Esophagus (tissue), 2 donors: ENCODE measurements around the gene SLC6A16. TPM values are rescaled to one million over a fixed set of nuclear protein-coding genes. Genes with fewer than 3 reads are reported as not detected.
"Not testable (repeated sequence)": the region's sequence is repeated elsewhere in the genome, so short reads cannot be mapped to it uniquely, and the experiment has no call there.

Experiments used
- H3K27ac ChIP-seq, 2 donors: one replicate each; pipeline ENCODE4 v1.5.1; 2013; ENCODE audit warnings: low read depth in 2 of 2, mild to moderate bottlenecking in 2 of 2, inconsistent platforms in 1 of 2, low read length in 1 of 2, moderate library complexity in 1 of 2
- H3K27me3 ChIP-seq, 2 donors: one replicate each; pipeline ENCODE4 v1.6.1; 2013; ENCODE audit warnings: low read length in 2 of 2, control low read depth in 1 of 2, mild to moderate bottlenecking in 1 of 2; ENCODE audit not compliant: insufficient read depth in 2 of 2, control insufficient read depth in 1 of 2
- H3K36me3 ChIP-seq, 2 donors: one replicate each; pipeline ENCODE4 v1.6.1; 2013; ENCODE audit warnings: low read length in 1 of 2; ENCODE audit not compliant: control insufficient read depth in 2 of 2, insufficient read depth in 2 of 2
- H3K4me1 ChIP-seq, 2 donors: one replicate each; pipeline ENCODE4 v1.6.1; 2013; ENCODE audit warnings: low read length in 1 of 2; ENCODE audit not compliant: control insufficient read depth in 2 of 2, insufficient read depth in 2 of 2
- H3K4me3 ChIP-seq, 2 donors: one replicate each; pipeline ENCODE4 v1.5.1; 2013; ENCODE audit warnings: low read length in 2 of 2, mild to moderate bottlenecking in 2 of 2, low read depth in 1 of 2, moderate library complexity in 1 of 2
- H3K9me3 ChIP-seq, 2 donors: one replicate each; pipeline ENCODE4 v1.6.1; 2013; ENCODE audit warnings: mild to moderate bottlenecking in 2 of 2, low read depth in 1 of 2, low read length in 1 of 2, moderate library complexity in 1 of 2; ENCODE audit not compliant: control insufficient read depth in 2 of 2, insufficient read depth in 1 of 2
- WGBS, 2 donors: extraction: QIAGEN DNeasy Blood & Tissue Kit; methylation state at CpG; one replicate each; pipeline ENCODE4 v1.1.7; 2013; 5-methylcytosine and 5-hydroxymethylcytosine counted together
- polyA plus RNA-seq, 2 donors: library from polyadenylated mRNA; stranded (reverse); fragments of 200-250 nt; gene quantifications; one replicate each; pipeline ENCODE4 v1.2.3, GENCODE V29; 2013
- donor health status: healthy with polysubstance abuse.
- donor health status: Bipolar disorder and iron deficiency.

SLC6A16 gene
- polyA plus RNA-seq, 2 donors: 0.79 to 1.2 TPM

DNA sequence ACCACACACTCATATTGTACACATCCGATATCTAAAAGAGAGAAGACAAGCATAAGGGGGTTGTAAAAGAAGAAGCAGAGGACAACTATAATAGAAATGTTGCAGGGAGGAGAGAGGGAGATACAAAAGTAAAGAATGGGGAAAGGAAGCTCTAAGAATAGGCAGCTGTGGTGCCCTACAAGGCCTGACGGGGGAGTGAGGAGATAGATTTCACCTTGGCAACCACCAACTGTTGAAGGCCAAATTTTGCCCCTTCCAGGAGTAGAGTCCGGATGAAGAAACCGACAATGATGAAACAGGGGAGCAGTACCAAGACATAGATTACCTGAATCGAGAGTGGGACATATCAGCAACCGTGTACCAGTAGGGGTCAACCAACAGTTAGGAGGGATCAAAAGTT, 15.9 kb downstream of the SLC6A16 start:
- H3K36me3 ChIP-seq: peaks cover 0 to 5% of the 10 kb centered on the region in 2 donors
- H3K4me1 ChIP-seq: no peaks in the 10 kb centered on the region
- H3K27me3 ChIP-seq: no peaks in the 10 kb centered on the region
- no peaks in the 10 kb centered on the region for H3K9me3 ChIP-seq
- 88 to 93% methylated on average over 6 of the region's 6 CpGs for WGBS, 2 donors
- H3K27ac ChIP-seq: no peak overlapping the region
- H3K4me3 ChIP-seq: no peak overlapping the region

DNA sequence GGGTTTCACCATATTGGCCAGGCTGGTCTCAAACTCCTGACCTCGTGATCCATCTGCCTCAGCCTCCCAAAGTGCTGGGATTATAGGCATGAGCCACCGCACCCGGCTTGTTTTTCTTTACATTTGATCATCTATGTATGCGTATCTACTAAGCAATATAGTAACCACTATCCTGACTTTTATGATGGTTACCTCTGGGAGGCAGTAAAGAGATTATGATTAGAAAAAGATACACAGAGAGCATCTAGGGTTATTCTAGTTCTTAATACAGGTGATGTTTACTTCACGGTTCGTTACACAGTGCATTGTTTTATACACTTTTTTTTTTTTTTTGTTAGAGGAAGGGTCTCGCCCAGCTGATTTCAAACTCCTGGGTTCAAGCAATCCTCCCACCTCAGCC, 18.3 kb downstream of the SLC6A16 start:
- not testable (repeated sequence) for H3K36me3 ChIP-seq, H3K9me3 ChIP-seq, H3K27me3 ChIP-seq, H3K4me3 ChIP-seq, H3K27ac ChIP-seq, H3K4me1 ChIP-seq
- 80 to 85% methylated on average over 7 of the region's 7 CpGs for WGBS, 2 donors

DNA sequence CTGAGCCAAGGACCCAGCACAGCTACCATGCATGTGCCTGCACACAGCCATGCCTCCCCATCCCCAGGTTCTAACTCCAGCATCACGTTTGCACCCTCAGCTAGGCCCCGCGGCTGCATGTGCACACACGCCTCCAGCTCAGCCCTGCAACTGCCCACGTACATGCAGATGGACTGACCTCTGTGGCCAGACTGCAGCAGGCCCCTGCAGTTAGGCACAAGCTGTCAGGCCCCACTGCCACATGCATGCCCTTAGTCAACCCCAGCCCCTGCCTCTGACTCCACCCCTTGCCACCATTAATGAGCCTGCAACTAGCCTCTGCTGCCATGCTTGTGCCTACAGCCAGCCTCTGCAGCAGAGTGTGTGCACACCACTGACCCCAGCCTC, 23.1 kb downstream of the SLC6A16 start:
- Histone ChIP-seq H3K4me1 (no peaks in the 10 kb centered on the region), H3K4me3 (no peak overlapping the region), H3K27me3 (no peaks in the 10 kb centered on the region), H3K36me3 (no peaks in the 10 kb centered on the region), H3K9me3 (no peaks in the 10 kb centered on the region), H3K27ac (no peak overlapping the region)
- WGBS, 2 donors: 80 to 82% methylated on average over 5 of the region's 5 CpGs

DNA sequence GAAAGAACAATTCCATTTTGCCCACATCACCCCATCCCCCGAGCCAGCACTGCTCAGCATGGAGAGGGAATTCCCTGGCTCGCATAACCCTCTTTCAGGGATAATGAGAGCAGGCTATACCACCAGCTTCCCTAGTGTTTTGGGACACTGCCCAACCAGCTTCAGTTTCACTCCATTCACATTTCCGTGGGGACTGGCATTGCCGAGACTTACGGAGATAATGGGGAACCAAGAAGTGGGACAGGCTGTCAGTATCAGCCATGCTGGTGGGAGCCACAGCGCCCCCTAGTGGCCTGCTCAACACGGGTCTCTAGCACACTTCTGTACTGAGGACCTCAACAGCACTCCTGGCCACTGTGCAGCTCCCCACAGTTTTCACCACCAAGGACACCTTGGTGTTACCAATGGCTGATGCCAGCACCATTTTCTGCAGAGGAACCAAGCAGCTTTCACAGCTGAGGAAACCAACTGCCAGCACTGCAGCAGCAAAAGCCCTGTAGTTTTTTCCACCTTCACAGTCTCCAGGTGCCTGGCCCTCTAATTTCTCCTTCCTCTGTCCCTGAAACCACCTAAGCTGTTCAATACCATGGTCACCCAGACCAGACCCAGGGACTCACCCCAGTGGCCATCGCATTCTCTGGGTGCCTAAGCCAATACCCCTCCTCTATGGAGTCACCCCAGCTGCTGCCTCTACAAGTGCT, 23.7 kb downstream of the SLC6A16 start:
- Histone ChIP-seq H3K27ac (no peak overlapping the region), H3K9me3 (no peaks in the 10 kb centered on the region), H3K27me3 (no peaks in the 10 kb centered on the region), H3K4me1 (no peaks in the 10 kb centered on the region), H3K36me3 (no peaks in the 10 kb centered on the region), H3K4me3 (no peak overlapping the region)
- 19 to 24% methylated on average over 8 of the region's 8 CpGs for WGBS, 2 donors

DNA sequence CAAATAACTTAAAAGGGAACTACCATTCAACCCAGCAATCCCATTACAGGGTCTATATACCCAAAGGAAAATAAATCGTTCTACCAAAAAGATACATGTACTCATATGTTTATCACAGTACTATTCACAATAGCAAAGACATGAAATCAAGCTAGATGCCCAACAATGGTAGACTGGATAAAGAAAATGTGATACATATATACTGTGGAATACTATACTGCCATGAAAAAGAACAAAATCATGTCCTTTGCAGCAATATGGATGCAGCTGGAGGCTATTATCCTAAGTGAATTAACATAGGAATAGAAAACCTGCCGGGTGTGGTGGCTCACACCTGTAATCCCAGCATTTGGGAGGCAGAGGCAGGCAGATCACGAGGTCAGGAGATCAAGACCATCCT, 26.3 kb downstream of the SLC6A16 start:
- H3K4me3 ChIP-seq, H3K9me3 ChIP-seq: not testable (repeated sequence)
- WGBS, 2 donors: 85 to 94% methylated on average over 3 of the region's 3 CpGs

DNA sequence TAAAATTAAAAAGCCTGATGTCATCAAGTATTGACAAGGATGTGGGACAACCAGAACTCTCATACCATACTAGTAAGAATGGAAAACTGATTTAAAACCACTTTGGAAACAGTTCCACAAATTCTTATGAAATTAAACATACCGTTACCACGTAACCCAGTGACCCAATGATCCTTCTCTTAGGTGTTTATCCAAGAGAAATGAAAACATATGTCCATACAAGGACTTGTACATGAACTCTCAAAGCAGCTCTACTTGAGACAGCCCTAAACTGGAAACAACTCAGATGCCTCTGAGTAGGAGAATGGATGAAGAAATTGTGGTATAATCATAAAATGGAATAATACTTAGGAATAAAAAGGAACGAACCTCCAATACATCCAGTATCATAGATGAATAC, 27.6 kb downstream of the SLC6A16 start:
- no peaks in the 10 kb centered on the region for H3K9me3 ChIP-seq
- no peaks in the 10 kb centered on the region for H3K27me3 ChIP-seq
- H3K4me1 ChIP-seq: no peaks in the 10 kb centered on the region
- no peaks in the 10 kb centered on the region for H3K36me3 ChIP-seq
- H3K4me3 ChIP-seq: no peak overlapping the region
- no peak overlapping the region for H3K27ac ChIP-seq
- 78 to 82% methylated on average over 3 of the region's 3 CpGs for WGBS, 2 donors

More for the DNA sequence above, 26.3 kb downstream of the SLC6A16 start:
- not testable (repeated sequence) for H3K36me3 ChIP-seq, H3K27ac ChIP-seq, H3K27me3 ChIP-seq, H3K4me1 ChIP-seq

DNA sequence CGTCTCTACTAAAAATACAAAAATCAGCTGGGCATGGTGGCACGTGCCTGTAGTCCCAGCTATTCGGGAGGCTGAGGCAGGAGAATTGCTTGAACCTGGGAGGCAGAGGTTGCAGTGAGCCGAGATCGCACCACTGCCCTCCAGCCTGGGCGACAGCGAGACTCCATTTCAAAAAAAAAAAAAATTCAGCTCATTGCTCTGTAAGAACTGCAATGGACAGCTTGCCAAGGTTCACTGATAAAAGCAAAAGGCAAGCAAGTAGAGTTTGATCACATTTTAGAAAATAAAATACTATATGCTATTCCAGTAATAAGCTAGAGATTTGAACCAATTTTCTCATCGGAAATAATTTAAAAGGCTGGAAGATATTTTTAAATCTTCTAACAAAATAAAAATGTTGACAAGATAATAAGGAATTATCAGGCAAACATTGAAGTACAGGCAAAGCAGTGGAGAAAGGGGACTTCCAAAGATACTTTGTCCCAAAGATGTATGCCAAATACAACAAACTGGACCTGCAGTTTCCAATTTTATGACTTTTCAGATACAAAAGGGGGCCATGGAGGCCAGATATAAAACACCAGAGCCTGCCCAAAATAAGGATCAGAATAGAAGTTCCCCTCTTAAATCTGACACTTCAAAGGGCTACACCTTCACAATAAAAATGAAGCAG, 29.6 kb downstream of the SLC6A16 start:
- H3K27ac ChIP-seq: no peak overlapping the region
- H3K36me3 ChIP-seq: no peaks in the 10 kb centered on the region
- H3K27me3 ChIP-seq: no peaks in the 10 kb centered on the region
- no peaks in the 10 kb centered on the region for H3K9me3 ChIP-seq
- no peak overlapping the region for H3K4me3 ChIP-seq
- WGBS, 2 donors: 92 to 97% methylated on average over 8 of the region's 8 CpGs
- no peaks in the 10 kb centered on the region for H3K4me1 ChIP-seq

DNA sequence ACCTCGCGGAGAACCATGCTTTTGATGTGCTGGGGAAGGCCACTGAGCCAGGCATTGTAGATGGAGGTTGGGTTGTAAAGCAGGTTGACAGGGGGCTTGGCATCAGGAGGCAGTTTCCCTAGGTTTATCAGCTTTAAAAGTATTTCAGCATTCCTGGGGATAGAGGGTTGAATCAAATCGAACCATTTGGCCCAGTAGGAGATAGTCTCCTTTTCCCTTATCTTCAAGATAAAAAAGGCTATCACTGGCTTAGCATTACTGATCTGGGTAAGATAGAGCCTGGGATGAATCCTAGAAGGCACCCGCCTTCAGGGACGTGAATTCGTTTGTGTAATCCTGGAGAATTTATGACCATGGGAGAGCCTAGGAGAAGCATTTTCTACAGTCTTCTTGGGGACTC, 30.6 kb downstream of the SLC6A16 start:
- no peak overlapping the region for H3K27ac ChIP-seq
- H3K27me3 ChIP-seq: no peaks in the 10 kb centered on the region
- H3K36me3 ChIP-seq: no peaks in the 10 kb centered on the region
- H3K4me3 ChIP-seq: no peak overlapping the region
- H3K4me1 ChIP-seq: no peaks in the 10 kb centered on the region
- H3K9me3 ChIP-seq: no peaks in the 10 kb centered on the region
- 82 to 92% methylated on average over 6 of the region's 6 CpGs for WGBS, 2 donors

DNA sequence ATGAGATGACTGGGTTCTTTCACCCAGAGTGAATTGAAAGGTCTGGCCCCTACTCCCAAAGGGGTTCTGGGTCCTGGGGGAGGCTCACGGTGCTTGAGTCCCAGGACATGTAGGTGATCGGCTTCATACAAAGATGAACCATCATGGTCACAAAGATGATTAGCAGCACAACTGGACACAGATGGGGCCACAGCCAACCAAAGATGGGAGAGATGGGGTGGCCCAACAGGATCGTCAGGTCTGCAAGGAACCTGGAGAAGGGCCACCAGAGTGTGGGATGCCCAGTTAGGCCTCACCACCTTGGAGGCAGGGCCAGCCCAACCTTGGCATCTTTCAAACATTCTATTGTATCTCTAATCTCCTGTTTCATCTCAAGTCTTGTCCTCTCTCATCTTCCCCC, 34.5 kb downstream of the SLC6A16 start:
- no peak overlapping the region for H3K4me3 ChIP-seq
- no peak overlapping the region for H3K27ac ChIP-seq
- no peaks in the 10 kb centered on the region for H3K27me3 ChIP-seq
- WGBS, 2 donors: 87 to 88% methylated on average over 3 of the region's 3 CpGs
- H3K4me1 ChIP-seq: no peaks in the 10 kb centered on the region
- no peaks in the 10 kb centered on the region for H3K9me3 ChIP-seq
- H3K36me3 ChIP-seq: no peaks in the 10 kb centered on the region

DNA sequence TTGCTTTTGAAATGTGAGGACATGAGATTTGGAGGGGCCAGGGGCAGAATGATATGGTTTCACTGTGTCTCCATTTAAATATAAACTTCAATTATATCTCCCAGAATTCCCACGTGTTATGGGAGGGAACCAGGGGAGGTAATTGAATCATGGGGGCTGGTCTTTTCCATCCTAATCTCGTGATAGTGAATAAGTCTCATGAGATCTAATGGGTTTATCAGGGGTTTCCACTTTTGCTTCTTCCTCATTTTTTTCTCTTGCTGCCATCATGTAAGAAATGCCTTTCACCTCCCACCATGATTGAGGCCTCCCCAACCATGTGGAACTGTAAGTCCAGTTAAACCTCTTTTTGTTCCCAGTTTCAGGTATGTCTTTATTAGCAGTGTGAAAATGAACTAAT, 35.7 kb downstream of the SLC6A16 start:
- 48 to 57% methylated on average over 2 of the region's 2 CpGs for WGBS, 2 donors

More for the DNA sequence above, 35.7 kb downstream of the SLC6A16 start:
- H3K9me3 ChIP-seq, H3K27me3 ChIP-seq, H3K36me3 ChIP-seq, H3K27ac ChIP-seq, H3K4me1 ChIP-seq, H3K4me3 ChIP-seq: not testable (repeated sequence)
